Effector CD8-positive, alpha-beta T cell (primary cell): ENCODE measurements around the gene ALS2CL.

Experiments
- DNase-seq: peaks from one replicate; lab custom pipeline; 2025; lab: John Stamatoyannopoulos, UW

Gene ALS2CL

GRCh38 chr3:46665763-46666452 lies 27.6 kb downstream of the ALS2CL start:
- DNase-seq = no peak

GRCh38 chr3:46664971-46665762 lies 28.3 kb downstream of the ALS2CL start:
- DNase-seq = no peak

GRCh38 chr3:46664188-46664970 lies 29.1 kb downstream of the ALS2CL start:
- DNase-seq = no peak

- no peak for DNase-seq
These were observed 29.8 kb downstream of the ALS2CL start for GRCh38 chr3:46663591-46664135.

- no peak for DNase-seq
These were observed 30.5 kb downstream of the ALS2CL start for GRCh38 chr3:46662771-46663551.

GRCh38 chr3:46661776-46662766 lies 31.4 kb downstream of the ALS2CL start:
- DNase-seq = no peak

- no peak for DNase-seq
These were observed 32.6 kb downstream of the ALS2CL start for GRCh38 chr3:46660543-46661523.

GRCh38 chr3:46660003-46660402 lies 33.5 kb downstream of the ALS2CL start:
- no peak for DNase-seq

- DNase-seq = no peak
These were observed 34.2 kb downstream of the ALS2CL start for GRCh38 chr3:46659285-46659684.

- no peak for DNase-seq
These were observed 36.5 kb downstream of the ALS2CL start for GRCh38 chr3:46656778-46657556.

GRCh38 chr3:46655271-46655670 lies 38.2 kb downstream of the ALS2CL start:
- DNase-seq = no peak

- DNase-seq = no peak
These were observed 42.4 kb downstream of the ALS2CL start for GRCh38 chr3:46651084-46651483.

GRCh38 chr3:46649436-46649835 lies 44.0 kb downstream of the ALS2CL start:
- no peak for DNase-seq

- DNase-seq = no peak
These were observed 45.4 kb downstream of the ALS2CL start for GRCh38 chr3:46648096-46648495.

- no peak for DNase-seq
These were observed 46.8 kb downstream of the ALS2CL start for GRCh38 chr3:46646700-46647099.

- no peak for DNase-seq
These were observed 49.8 kb downstream of the ALS2CL start for GRCh38 chr3:46643701-46644100.

GRCh38 chr3:46642971-46643370 lies 50.5 kb downstream of the ALS2CL start:
- no peak for DNase-seq

GRCh38 chr3:46640927-46641326 lies 52.6 kb downstream of the ALS2CL start:
- DNase-seq = no peak
